GM23248 (cell line): ENCODE results near the gene RBM10.

ENCODE experiments used
- EZH2 ChIP-seq: fragments of 200-600 bp; sonication (generic); IDR thresholded peaks from 2 replicates; pipeline ENCODE4 v1.6.1; 2018; ENCODE audit warnings: antibody characterized with exemption, mild to moderate bottlenecking; ENCODE audit not compliant: insufficient read depth, poor library complexity, severe bottlenecking
- EZH2phosphoT487 ChIP-seq: fragments of 200-600 bp; sonication (generic); IDR thresholded peaks from 2 replicates; pipeline ENCODE4 v1.6.1; 2018; ENCODE audit warnings: antibody characterized with exemption, moderate library complexity, mild to moderate bottlenecking, low read depth; ENCODE audit not compliant: insufficient read depth

DNA sequence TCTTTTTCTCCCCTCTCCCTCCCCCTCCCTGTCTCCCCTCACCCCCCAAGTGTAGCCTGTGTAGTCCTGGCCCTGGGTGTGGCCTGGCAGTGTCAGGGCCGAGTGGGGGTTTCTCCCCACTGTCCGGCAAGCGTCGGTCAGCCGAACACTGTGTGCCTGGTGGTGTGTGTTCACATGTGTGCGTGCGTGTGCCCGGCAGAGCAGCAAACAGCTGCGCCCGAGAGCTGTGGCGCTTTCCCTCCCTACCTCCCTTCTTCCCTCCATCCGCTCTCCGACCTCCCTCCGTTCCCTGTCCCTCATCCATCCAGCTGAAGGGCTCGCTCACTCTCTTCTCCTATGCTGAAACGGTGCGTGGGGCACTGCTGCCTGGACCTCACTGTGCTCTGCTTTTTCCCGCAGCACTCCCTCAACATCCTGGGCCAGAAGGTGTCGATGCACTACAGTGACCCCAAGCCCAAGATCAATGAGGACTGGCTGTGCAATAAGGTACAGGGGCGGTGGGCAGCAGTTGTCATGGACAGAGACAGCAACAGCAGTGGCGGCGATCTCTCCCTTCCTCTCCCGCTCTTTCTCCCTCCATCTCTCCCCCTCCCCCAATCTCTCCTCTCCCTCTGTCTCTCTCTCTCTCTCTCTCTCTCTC is 31.2 kb downstream of the RBM10 start:
- no peak for TF ChIP-seq EZH2
- no peak for TF ChIP-seq EZH2phosphoT487
